ENCODE data around the gene SET.
"Not testable (repeated sequence)": the region's sequence is repeated elsewhere in the genome, so short reads cannot be mapped to it uniquely, and the experiment has no call there.

The SET gene

GRCh38 chr9:128687453-128687852 lies 1.6 kb upstream of the SET start:
- DNase-seq (ENCODE audit: low read depth, low spot score), result no peak

GRCh38 chr9:128689293-128689774 lies 312 bp downstream of the SET start:
- DNase-seq (ENCODE audit: low read depth, low spot score), result no peak

GRCh38 chr9:128689820-128690683 lies 1.0 kb downstream of the SET start:
- no peak for DNase-seq (ENCODE audit: low read depth, low spot score)

GRCh38 chr9:128690684-128691034 lies 1.6 kb downstream of the SET start:
- no peak for DNase-seq (ENCODE audit: low read depth, low spot score)

GRCh38 chr9:128693738-128694137 lies 4.7 kb downstream of the SET start:
- DNase-seq (ENCODE audit: low read depth, low spot score), result not testable (repeated sequence)

- no peak for DNase-seq (ENCODE audit: low read depth, low spot score)
Observed at GRCh38 chr9:128694344-128694743, 5.3 kb downstream of the SET start.

GRCh38 chr9:128696923-128697707 lies 8.1 kb downstream of the SET start:
- DNase-seq (ENCODE audit: low read depth, low spot score), result no peak

- DNase-seq (ENCODE audit: low read depth, low spot score), result not testable (repeated sequence)
Observed at GRCh38 chr9:128699096-128699795, 10.2 kb downstream of the SET start.

GRCh38 chr9:128701227-128701854 lies 12.3 kb downstream of the SET start:
- DNase-seq (ENCODE audit: low read depth, low spot score), result no peak

- DNase-seq (ENCODE audit: low read depth, low spot score), result no peak
Observed at GRCh38 chr9:128702445-128702948, 13.5 kb downstream of the SET start, which contains the start of gene PKN3. Gene PKN3 (plus strand): TSS chr9:128702503. CDS start chr9:128702916, 413 bp downstream.

GRCh38 chr9:128702949-128703615 lies 14.1 kb downstream of the SET start:
- no peak for DNase-seq (ENCODE audit: low read depth, low spot score)

- DNase-seq (ENCODE audit: low read depth, low spot score), result no peak
Observed at GRCh38 chr9:128703616-128704355, 14.8 kb downstream of the SET start.

GRCh38 chr9:128704356-128704670 lies 15.3 kb downstream of the SET start:
- DNase-seq (ENCODE audit: low read depth, low spot score), result no peak

- DNase-seq (ENCODE audit: low read depth, low spot score), result no peak
Observed at GRCh38 chr9:128705051-128705965, 16.3 kb downstream of the SET start.

- DNase-seq (ENCODE audit: low read depth, low spot score), result no peak
Observed at GRCh38 chr9:128706045-128706444, 17.0 kb downstream of the SET start.

GRCh38 chr9:128706671-128707381 lies 17.8 kb downstream of the SET start:
- no peak for DNase-seq (ENCODE audit: low read depth, low spot score)

GRCh38 chr9:128707446-128707845 lies 18.4 kb downstream of the SET start:
- no peak for DNase-seq (ENCODE audit: low read depth, low spot score)
